Rectal smooth muscle tissue (tissue), 1 donor: ENCODE results near the gene CACNA2D2.

Experiments
- H3K27ac ChIP-seq: one replicate; pipeline ENCODE4 v1.7.0; 2013; ENCODE audit warnings: low read depth, low read length, inconsistent platforms
- H3K27me3 ChIP-seq: one replicate; pipeline ENCODE4 v1.7.0; 2013; ENCODE audit warnings: low read length; ENCODE audit not compliant: control insufficient read depth, insufficient read depth
- H3K36me3 ChIP-seq: one replicate; pipeline ENCODE4 v1.7.0; 2013; ENCODE audit warnings: low read length; ENCODE audit not compliant: control insufficient read depth, insufficient read depth
- H3K4me1 ChIP-seq: one replicate; pipeline ENCODE4 v1.7.0; 2013; ENCODE audit warnings: low read length; ENCODE audit not compliant: control insufficient read depth, insufficient read depth
- H3K4me3 ChIP-seq: one replicate; pipeline ENCODE4 v1.7.0; 2013; ENCODE audit warnings: low read length
- H3K9ac ChIP-seq: one replicate; pipeline ENCODE4 v1.7.0; 2013; ENCODE audit warnings: low read length

Gene CACNA2D2

GRCh38 chr3:50464569-50464968 is 38.9 kb downstream of the CACNA2D2 start:
- no peak overlapping the region for H3K27ac ChIP-seq
- no peaks in the 10 kb centered on the region for H3K27me3 ChIP-seq
- no peaks in the 10 kb centered on the region for H3K4me1 ChIP-seq
- no peak overlapping the region for H3K9ac ChIP-seq
- no peak overlapping the region for H3K4me3 ChIP-seq
- H3K36me3 ChIP-seq, result peaks cover 2% of the 10 kb centered on the region

- H3K9ac ChIP-seq, result no peak overlapping the region
Measured at GRCh38 chr3:50459785-50460184, 43.6 kb downstream of the CACNA2D2 start.

GRCh38 chr3:50457988-50458387 is 45.4 kb downstream of the CACNA2D2 start:
- Histone ChIP-seq H3K27me3 (no peaks in the 10 kb centered on the region), H3K36me3 (no peaks in the 10 kb centered on the region), H3K27ac (no peak overlapping the region), H3K9ac (no peak overlapping the region), H3K4me3 (no peak overlapping the region), H3K4me1 (no peaks in the 10 kb centered on the region)

More at GRCh38 chr3:50459785-50460184, 43.6 kb downstream of the CACNA2D2 start:
- Histone ChIP-seq H3K4me3 (no peak overlapping the region), H3K4me1 (no peaks in the 10 kb centered on the region), H3K36me3 (no peaks in the 10 kb centered on the region), H3K27ac (no peak overlapping the region), H3K27me3 (no peaks in the 10 kb centered on the region)

- Histone ChIP-seq H3K27ac (no peak overlapping the region), H3K4me3 (no peak overlapping the region), H3K9ac (no peak overlapping the region), H3K27me3 (no peaks in the 10 kb centered on the region), H3K4me1 (no peaks in the 10 kb centered on the region), H3K36me3 (no peaks in the 10 kb centered on the region)
Measured at GRCh38 chr3:50455161-50456018, 48.0 kb downstream of the CACNA2D2 start.

GRCh38 chr3:50454481-50455070 is 48.9 kb downstream of the CACNA2D2 start:
- H3K27ac ChIP-seq, result no peak overlapping the region
- no peaks in the 10 kb centered on the region for H3K27me3 ChIP-seq
- no peak overlapping the region for H3K4me3 ChIP-seq
- no peaks in the 10 kb centered on the region for H3K4me1 ChIP-seq
- H3K9ac ChIP-seq, result no peak overlapping the region
- H3K36me3 ChIP-seq, result no peaks in the 10 kb centered on the region

GRCh38 chr3:50453907-50454306 is 49.5 kb downstream of the CACNA2D2 start:
- Histone ChIP-seq H3K36me3 (no peaks in the 10 kb centered on the region), H3K27me3 (no peaks in the 10 kb centered on the region), H3K9ac (no peak overlapping the region), H3K4me1 (no peaks in the 10 kb centered on the region), H3K4me3 (no peak overlapping the region), H3K27ac (no peak overlapping the region)

GRCh38 chr3:50450209-50450921 is 53.1 kb downstream of the CACNA2D2 start:
- H3K27ac ChIP-seq, result peak overlapping the region; percentile 56

GRCh38 chr3:50448752-50449539 is 54.5 kb downstream of the CACNA2D2 start:
- H3K4me1 ChIP-seq, result no peaks in the 10 kb centered on the region
- no peaks in the 10 kb centered on the region for H3K36me3 ChIP-seq
- H3K27me3 ChIP-seq, result no peaks in the 10 kb centered on the region
- no peak overlapping the region for H3K9ac ChIP-seq
- H3K27ac ChIP-seq, result no peak overlapping the region
- H3K4me3 ChIP-seq, result no peak overlapping the region

More at GRCh38 chr3:50450209-50450921, 53.1 kb downstream of the CACNA2D2 start:
- Histone ChIP-seq H3K4me1 (no peaks in the 10 kb centered on the region), H3K4me3 (peak overlapping the region; percentile 57), H3K9ac (no peak overlapping the region), H3K27me3 (no peaks in the 10 kb centered on the region), H3K36me3 (no peaks in the 10 kb centered on the region)

GRCh38 chr3:50447290-50447840 is 56.1 kb downstream of the CACNA2D2 start:
- no peak overlapping the region for H3K9ac ChIP-seq
- no peak overlapping the region for H3K4me3 ChIP-seq
- no peak overlapping the region for H3K27ac ChIP-seq
- H3K4me1 ChIP-seq, result no peaks in the 10 kb centered on the region
- no peaks in the 10 kb centered on the region for H3K36me3 ChIP-seq
- no peaks in the 10 kb centered on the region for H3K27me3 ChIP-seq

- Histone ChIP-seq H3K36me3 (no peaks in the 10 kb centered on the region), H3K4me3 (no peak overlapping the region), H3K27ac (no peak overlapping the region), H3K4me1 (no peaks in the 10 kb centered on the region), H3K9ac (no peak overlapping the region), H3K27me3 (no peaks in the 10 kb centered on the region)
Measured at GRCh38 chr3:50445919-50446318, 57.5 kb downstream of the CACNA2D2 start.

GRCh38 chr3:50444782-50445181 is 58.7 kb downstream of the CACNA2D2 start:
- Histone ChIP-seq H3K4me1 (no peaks in the 10 kb centered on the region), H3K9ac (no peak overlapping the region), H3K36me3 (no peaks in the 10 kb centered on the region), H3K4me3 (no peak overlapping the region), H3K27ac (no peak overlapping the region), H3K27me3 (no peaks in the 10 kb centered on the region)

GRCh38 chr3:50444213-50444612 is 59.2 kb downstream of the CACNA2D2 start:
- Histone ChIP-seq H3K9ac (no peak overlapping the region), H3K27me3 (no peaks in the 10 kb centered on the region), H3K4me1 (no peaks in the 10 kb centered on the region), H3K36me3 (no peaks in the 10 kb centered on the region), H3K27ac (no peak overlapping the region), H3K4me3 (no peak overlapping the region)
